ENCODE results near the gene FSIP1. TPM values are rescaled to one million over a fixed set of nuclear protein-coding genes. Genes with fewer than 3 reads are reported as not detected.

Gene FSIP1
- total and polyA plus RNA-seq, 3 experiments from 2014 or later: 0.38 to 1.3 (median 0.63) TPM

GRCh38 chr15:39669241-39669640 lies 113.4 kb downstream of the FSIP1 start:
- H3K4me3 ChIP-seq (ENCODE audit: low read length): no peak overlapping the region
- no peaks in the 10 kb centered on the region for H3K9me3 ChIP-seq (ENCODE audit: low read length)
- no peaks in the 10 kb centered on the region for H3K4me1 ChIP-seq (ENCODE audit: insufficient read depth, low read length)
- no peak overlapping the region for H3K27ac ChIP-seq (ENCODE audit: low read depth, low read length)
- H3K4me3 Mint-ChIP-seq: no peak overlapping the region
- H3K36me3 ChIP-seq (ENCODE audit: insufficient read depth, low read length): no peaks in the 10 kb centered on the region
- H3K36me3 Mint-ChIP-seq: no peaks in the 10 kb centered on the region
- H3K4me1 Mint-ChIP-seq: peaks cover 21 to 33% (median 30%) of the 10 kb centered on the region in 3 donors
- CTCF ChIA-PET: no interaction called here
- H3K27me3 Mint-ChIP-seq: no peaks in the 10 kb centered on the region
- peak overlapping the region in 2 of 8 donors; percentile 13 to 54 for H3K27ac Mint-ChIP-seq
- POLR2A ChIA-PET: no interaction called here
- H3K9me3 Mint-ChIP-seq: no peaks in the 10 kb centered on the region
- H3K27me3 ChIP-seq (ENCODE audit: insufficient read depth, low read length, poor library complexity, severe bottlenecking): no peaks in the 10 kb centered on the region
- no peak for DNase-seq

- no peaks in the 10 kb centered on the region for H3K27me3 ChIP-seq (ENCODE audit: insufficient read depth, low read length, poor library complexity, severe bottlenecking)
- H3K9me3 ChIP-seq (ENCODE audit: low read length): no peaks in the 10 kb centered on the region
- H3K27ac Mint-ChIP-seq: no peak overlapping the region
- POLR2A ChIA-PET: no interaction called here
- no peaks in the 10 kb centered on the region for H3K27me3 Mint-ChIP-seq
- H3K4me1 ChIP-seq (ENCODE audit: insufficient read depth, low read length): no peaks in the 10 kb centered on the region
- no peak overlapping the region for H3K4me3 Mint-ChIP-seq
- H3K36me3 Mint-ChIP-seq: no peaks in the 10 kb centered on the region
- H3K4me1 Mint-ChIP-seq: peaks cover 21 to 33% (median 30%) of the 10 kb centered on the region in 3 donors
- no peak overlapping the region for H3K27ac ChIP-seq (ENCODE audit: low read depth, low read length)
- no peak overlapping the region for H3K4me3 ChIP-seq (ENCODE audit: low read length)
- no peaks in the 10 kb centered on the region for H3K9me3 Mint-ChIP-seq
- no peak for DNase-seq
- CTCF ChIA-PET: no interaction called here
- no peaks in the 10 kb centered on the region for H3K36me3 ChIP-seq (ENCODE audit: insufficient read depth, low read length)
Measured at GRCh38 chr15:39668457-39668856, 114.2 kb downstream of the FSIP1 start.

GRCh38 chr15:39667382-39668127 lies 115.1 kb downstream of the FSIP1 start:
- no peaks in the 10 kb centered on the region for H3K4me1 ChIP-seq (ENCODE audit: insufficient read depth, low read length)
- Mint-ChIP-seq H3K4me3 (no peak overlapping the region), H3K27me3 (no peaks in the 10 kb centered on the region), H3K4me1 (peaks cover 21 to 33% (median 30%) of the 10 kb centered on the region in 3 donors), H3K27ac (peak overlapping the region in 1 of 8 donors; percentile 64), H3K36me3 (no peaks in the 10 kb centered on the region), H3K9me3 (no peaks in the 10 kb centered on the region)
- ChIA-PET CTCF (interaction anchor here (0.7 to 1.2 kb wide), 2 partner anchors 16 to 35 kb away, joined by 3 read pairs; no protein-coding TSS in a partner anchor), POLR2A (no interaction called here)
- DNase-seq: no peak
- H3K36me3 ChIP-seq (ENCODE audit: insufficient read depth, low read length): no peaks in the 10 kb centered on the region
- H3K4me3 ChIP-seq (ENCODE audit: low read length): no peak overlapping the region
- no peaks in the 10 kb centered on the region for H3K27me3 ChIP-seq (ENCODE audit: insufficient read depth, low read length, poor library complexity, severe bottlenecking)
- no peak overlapping the region for H3K27ac ChIP-seq (ENCODE audit: low read depth, low read length)
- H3K9me3 ChIP-seq (ENCODE audit: low read length): no peaks in the 10 kb centered on the region

GRCh38 chr15:39666677-39667076 lies 116.0 kb downstream of the FSIP1 start:
- no peaks in the 10 kb centered on the region for H3K9me3 Mint-ChIP-seq
- POLR2A ChIA-PET: interaction anchor here (0.6 kb wide), 1 partner anchor 43 kb away, joined by 3 read pairs; no protein-coding TSS in a partner anchor
- H3K27me3 Mint-ChIP-seq: no peaks in the 10 kb centered on the region
- H3K27ac Mint-ChIP-seq: peak overlapping the region in 1 of 8 donors; percentile 62
- Histone ChIP-seq H3K4me1 (ENCODE audit: insufficient read depth, low read length) (no peaks in the 10 kb centered on the region), H3K27ac (ENCODE audit: low read depth, low read length) (no peak overlapping the region), H3K27me3 (ENCODE audit: insufficient read depth, low read length, poor library complexity, severe bottlenecking) (no peaks in the 10 kb centered on the region), H3K9me3 (ENCODE audit: low read length) (no peaks in the 10 kb centered on the region), H3K36me3 (ENCODE audit: insufficient read depth, low read length) (no peaks in the 10 kb centered on the region), H3K4me3 (ENCODE audit: low read length) (no peak overlapping the region)
- H3K36me3 Mint-ChIP-seq: no peaks in the 10 kb centered on the region
- no peak overlapping the region for H3K4me3 Mint-ChIP-seq
- DNase-seq: no peak
- H3K4me1 Mint-ChIP-seq: peaks cover 21 to 33% (median 30%) of the 10 kb centered on the region in 3 donors
- CTCF ChIA-PET: interaction anchor here (1.2 kb wide), 1 partner anchor 15 kb away, joined by 3 read pairs; no protein-coding TSS in a partner anchor

- H3K4me1 Mint-ChIP-seq: peaks cover 21 to 33% (median 30%) of the 10 kb centered on the region in 3 donors
- peak overlapping the region in 3 of 8 donors; percentile 15 to 49 (median 47) for H3K27ac Mint-ChIP-seq
- Histone ChIP-seq H3K9me3 (ENCODE audit: low read length) (no peaks in the 10 kb centered on the region), H3K4me1 (ENCODE audit: insufficient read depth, low read length) (no peaks in the 10 kb centered on the region), H3K27me3 (ENCODE audit: insufficient read depth, low read length, poor library complexity, severe bottlenecking) (no peaks in the 10 kb centered on the region), H3K27ac (ENCODE audit: low read depth, low read length) (no peak overlapping the region), H3K36me3 (ENCODE audit: insufficient read depth, low read length) (no peaks in the 10 kb centered on the region), H3K4me3 (ENCODE audit: low read length) (no peak overlapping the region)
- H3K27me3 Mint-ChIP-seq: no peaks in the 10 kb centered on the region
- H3K36me3 Mint-ChIP-seq: no peaks in the 10 kb centered on the region
- ChIA-PET CTCF (interaction anchor here (1.5 to 1.9 kb wide), 2 partner anchors 13 to 15 kb away, joined by 4 to 10 read pairs; no protein-coding TSS in a partner anchor), POLR2A (interaction anchor here (0.6 to 1.7 kb wide), 2 partner anchors 41 to 58 kb away, joined by 3 to 6 read pairs; no protein-coding TSS in a partner anchor)
- H3K4me3 Mint-ChIP-seq: peak overlapping the region in 1 of 7 donors; percentile 19
- no peak for DNase-seq
- no peaks in the 10 kb centered on the region for H3K9me3 Mint-ChIP-seq
Measured at GRCh38 chr15:39665629-39666250, 116.9 kb downstream of the FSIP1 start.

GRCh38 chr15:39663704-39664250 lies 118.9 kb downstream of the FSIP1 start:
- Mint-ChIP-seq H3K4me1 (peaks cover 19 to 29% (median 26%) of the 10 kb centered on the region in 3 donors), H3K36me3 (peaks cover 0 to 5% (median 0%) of the 10 kb centered on the region in 3 donors), H3K9me3 (no peaks in the 10 kb centered on the region), H3K27ac (no peak overlapping the region), H3K4me3 (no peak overlapping the region), H3K27me3 (no peaks in the 10 kb centered on the region)
- Histone ChIP-seq H3K4me1 (ENCODE audit: insufficient read depth, low read length) (no peaks in the 10 kb centered on the region), H3K27me3 (ENCODE audit: insufficient read depth, low read length, poor library complexity, severe bottlenecking) (no peaks in the 10 kb centered on the region), H3K9me3 (ENCODE audit: low read length) (no peaks in the 10 kb centered on the region), H3K27ac (ENCODE audit: low read depth, low read length) (no peak overlapping the region), H3K36me3 (ENCODE audit: insufficient read depth, low read length) (no peaks in the 10 kb centered on the region), H3K4me3 (ENCODE audit: low read length) (no peak overlapping the region)
- ChIA-PET POLR2A (no interaction called here), CTCF (interaction anchor here (1.1 to 1.9 kb wide), 3 partner anchors 11 to 84 kb away, joined by 3 to 10 read pairs (median 3); no protein-coding TSS in a partner anchor)
- DNase-seq: no peak

- Mint-ChIP-seq H3K36me3 (peaks cover 0 to 13% (median 0%) of the 10 kb centered on the region in 3 donors), H3K27me3 (no peaks in the 10 kb centered on the region), H3K27ac (no peak overlapping the region), H3K4me3 (no peak overlapping the region), H3K9me3 (no peaks in the 10 kb centered on the region), H3K4me1 (peaks cover 17 to 23% (median 18%) of the 10 kb centered on the region in 3 donors)
- Histone ChIP-seq H3K9me3 (ENCODE audit: low read length) (no peaks in the 10 kb centered on the region), H3K4me3 (ENCODE audit: low read length) (no peak overlapping the region), H3K27me3 (ENCODE audit: insufficient read depth, low read length, poor library complexity, severe bottlenecking) (no peaks in the 10 kb centered on the region), H3K27ac (ENCODE audit: low read depth, low read length) (no peak overlapping the region), H3K36me3 (ENCODE audit: insufficient read depth, low read length) (no peaks in the 10 kb centered on the region), H3K4me1 (ENCODE audit: insufficient read depth, low read length) (no peaks in the 10 kb centered on the region)
- ChIA-PET POLR2A (no interaction called here), CTCF (no interaction called here)
- DNase-seq: no peak
Measured at GRCh38 chr15:39661776-39662175, 120.9 kb downstream of the FSIP1 start.

GRCh38 chr15:39658740-39659139 lies 123.9 kb downstream of the FSIP1 start:
- Histone ChIP-seq H3K27me3 (ENCODE audit: insufficient read depth, low read length, poor library complexity, severe bottlenecking) (no peaks in the 10 kb centered on the region), H3K9me3 (ENCODE audit: low read length) (no peaks in the 10 kb centered on the region), H3K4me3 (ENCODE audit: low read length) (no peak overlapping the region), H3K27ac (ENCODE audit: low read depth, low read length) (no peak overlapping the region), H3K4me1 (ENCODE audit: insufficient read depth, low read length) (no peaks in the 10 kb centered on the region), H3K36me3 (ENCODE audit: insufficient read depth, low read length) (no peaks in the 10 kb centered on the region)
- Mint-ChIP-seq H3K4me1 (no peaks in the 10 kb centered on the region), H3K4me3 (no peak overlapping the region), H3K9me3 (no peaks in the 10 kb centered on the region), H3K27ac (no peak overlapping the region), H3K27me3 (peaks cover 0 to 3% of the 10 kb centered on the region in 2 donors), H3K36me3 (peaks cover 0 to 23% (median 0%) of the 10 kb centered on the region in 3 donors)
- ChIA-PET POLR2A (interaction anchor here (0.6 kb wide), 1 partner anchor 310 kb away, joined by 3 read pairs; no protein-coding TSS in a partner anchor), CTCF (interaction anchor here (1.3 kb wide), 1 partner anchor 10 kb away, joined by 3 read pairs; no protein-coding TSS in a partner anchor)
- DNase-seq: no peak

Data from CD8-positive, alpha-beta memory T cell (primary cell).